ENCODE measurements around the gene DYNC2LI1.

Gene DYNC2LI1

GRCh38 chr2:43851011-43851980 lies 77.5 kb downstream of the DYNC2LI1 start:
- FAIRE-seq, result no peak

- FAIRE-seq, result no peak
Measured at GRCh38 chr2:43852196-43852730, 78.4 kb downstream of the DYNC2LI1 start.

GRCh38 chr2:43853141-43854081 lies 79.6 kb downstream of the DYNC2LI1 start:
- FAIRE-seq, result no peak

- FAIRE-seq, result no peak
Measured at GRCh38 chr2:43854671-43855070, 80.8 kb downstream of the DYNC2LI1 start.

GRCh38 chr2:43855292-43855691 lies 81.5 kb downstream of the DYNC2LI1 start:
- no peak for FAIRE-seq

Data from G401.6 (cell line).